ENCODE measurements around the gene NCL.

DNA sequence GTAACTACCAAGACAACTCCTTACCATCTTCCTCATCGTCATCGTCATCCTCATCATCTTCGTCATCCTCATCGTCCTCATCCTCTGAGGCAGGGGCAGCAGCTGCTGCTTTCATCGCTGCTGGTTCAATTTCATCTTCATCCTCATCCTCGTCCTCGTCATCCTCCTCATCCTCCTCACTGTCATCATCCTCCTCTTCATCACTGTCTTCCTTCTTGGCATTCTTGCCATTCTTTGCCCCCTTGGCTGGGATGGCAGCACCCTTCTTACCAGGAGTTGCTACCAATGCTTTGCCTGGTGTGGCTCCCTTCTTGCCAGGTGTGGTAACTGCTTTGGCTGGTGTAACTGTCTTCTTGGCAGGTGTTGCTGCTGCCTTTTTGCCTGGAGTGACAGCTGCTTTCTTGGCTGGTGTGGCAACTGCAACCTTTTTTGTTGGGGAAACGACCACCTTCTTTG is 2.7 kb downstream of the NCL start:
- TF ChIP-seq, protein P1, sequence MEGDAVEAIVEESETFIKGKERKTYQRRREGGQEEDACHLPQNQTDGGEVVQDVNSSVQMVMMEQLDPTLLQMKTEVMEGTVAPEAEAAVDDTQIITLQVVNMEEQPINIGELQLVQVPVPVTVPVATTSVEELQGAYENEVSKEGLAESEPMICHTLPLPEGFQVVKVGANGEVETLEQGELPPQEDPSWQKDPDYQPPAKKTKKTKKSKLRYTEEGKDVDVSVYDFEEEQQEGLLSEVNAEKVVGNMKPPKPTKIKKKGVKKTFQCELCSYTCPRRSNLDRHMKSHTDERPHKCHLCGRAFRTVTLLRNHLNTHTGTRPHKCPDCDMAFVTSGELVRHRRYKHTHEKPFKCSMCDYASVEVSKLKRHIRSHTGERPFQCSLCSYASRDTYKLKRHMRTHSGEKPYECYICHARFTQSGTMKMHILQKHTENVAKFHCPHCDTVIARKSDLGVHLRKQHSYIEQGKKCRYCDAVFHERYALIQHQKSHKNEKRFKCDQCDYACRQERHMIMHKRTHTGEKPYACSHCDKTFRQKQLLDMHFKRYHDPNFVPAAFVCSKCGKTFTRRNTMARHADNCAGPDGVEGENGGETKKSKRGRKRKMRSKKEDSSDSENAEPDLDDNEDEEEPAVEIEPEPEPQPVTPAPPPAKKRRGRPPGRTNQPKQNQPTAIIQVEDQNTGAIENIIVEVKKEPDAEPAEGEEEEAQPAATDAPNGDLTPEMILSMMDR (IDR thresholded peaks at IDR 0.05) = no peak
- TF ChIP-seq POLR2AphosphoS5 (IDR thresholded peaks at IDR 0.05; ENCODE audit: insufficient read depth in 1 of 2, low read depth in 1 of 2) = no peak
